NCI-H187 treated with DMSO at 0.1 percent for 48 hours (cell line): ENCODE data around the gene GNG12.
"Not testable (repeated sequence)": the region's sequence is repeated elsewhere in the genome, so short reads cannot be mapped to it uniquely, and the experiment has no call there.

Source experiments
- DNase-seq: peaks from one replicate; lab custom pipeline; 2025; lab: John Stamatoyannopoulos, UW

Gene GNG12

GRCh38 chr1:67733681-67734322, 99.5 kb downstream of the GNG12 start:
- DNase-seq: no peak

GRCh38 chr1:67732750-67733151, 100.5 kb downstream of the GNG12 start:
- no peak for DNase-seq

GRCh38 chr1:67731322-67731721, 101.9 kb downstream of the GNG12 start:
- DNase-seq: no peak

- not testable (repeated sequence) for DNase-seq
Observed at GRCh38 chr1:67730312-67730711, 103.0 kb downstream of the GNG12 start.

- DNase-seq: no peak
Observed at GRCh38 chr1:67729872-67730271, 103.4 kb downstream of the GNG12 start.

GRCh38 chr1:67726224-67726623, 107.0 kb downstream of the GNG12 start:
- no peak for DNase-seq

GRCh38 chr1:67724928-67725560, 108.2 kb downstream of the GNG12 start:
- no peak for DNase-seq

- DNase-seq: no peak
Observed at GRCh38 chr1:67723620-67724019, 109.6 kb downstream of the GNG12 start.

- no peak for DNase-seq
Observed at GRCh38 chr1:67723126-67723525, 110.1 kb downstream of the GNG12 start.

GRCh38 chr1:67722292-67722944, 110.8 kb downstream of the GNG12 start:
- no peak for DNase-seq

- no peak for DNase-seq
Observed at GRCh38 chr1:67721650-67722291, 111.5 kb downstream of the GNG12 start.

GRCh38 chr1:67721112-67721511, 112.2 kb downstream of the GNG12 start:
- DNase-seq: no peak

- DNase-seq: no peak
Observed at GRCh38 chr1:67719329-67720196, 113.7 kb downstream of the GNG12 start.

GRCh38 chr1:67717876-67718275, 115.4 kb downstream of the GNG12 start:
- DNase-seq: no peak

GRCh38 chr1:67716800-67717199, 116.5 kb downstream of the GNG12 start:
- DNase-seq: no peak

GRCh38 chr1:67715819-67716218, 117.4 kb downstream of the GNG12 start:
- DNase-seq: no peak

GRCh38 chr1:67713057-67713846, 120.0 kb downstream of the GNG12 start:
- peak; percentile 70 for DNase-seq

GRCh38 chr1:67711855-67712212, 121.4 kb downstream of the GNG12 start:
- no peak for DNase-seq

- DNase-seq: no peak
Observed at GRCh38 chr1:67711158-67711854, 122.0 kb downstream of the GNG12 start.

- DNase-seq: no peak
Observed at GRCh38 chr1:67710417-67710816, 122.8 kb downstream of the GNG12 start.

GRCh38 chr1:67708606-67709005, 124.7 kb downstream of the GNG12 start:
- no peak for DNase-seq
